ENCODE measurements around the gene SCGB1D4.

Gene SCGB1D4

DNA sequence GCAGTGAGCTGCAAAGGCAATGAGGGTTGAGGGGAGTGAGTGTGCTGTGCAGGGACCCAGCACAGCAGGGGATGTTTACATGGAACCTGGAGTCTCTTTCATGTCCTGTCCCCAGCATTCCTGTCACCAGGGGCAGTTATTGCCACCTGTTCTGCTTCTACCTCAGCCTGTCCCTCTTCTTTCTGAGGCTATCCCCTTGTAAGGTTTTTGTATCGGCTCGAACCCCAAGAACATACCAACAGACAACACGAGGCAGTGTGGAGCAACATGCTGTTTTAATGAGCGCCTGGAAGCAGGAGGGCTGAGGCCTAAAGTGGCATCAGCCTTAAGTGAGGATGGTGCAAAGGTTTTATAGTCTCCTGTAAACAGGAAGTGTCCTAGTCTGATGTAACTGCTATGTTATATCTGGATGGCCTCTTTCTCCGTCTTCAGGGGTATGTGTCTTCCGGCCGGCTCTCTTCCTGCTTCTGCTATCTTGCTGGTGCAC lies 25.0 kb downstream of the SCGB1D4 start:
- no peak for DNase-seq (ENCODE audit: low spot score)

DNA sequence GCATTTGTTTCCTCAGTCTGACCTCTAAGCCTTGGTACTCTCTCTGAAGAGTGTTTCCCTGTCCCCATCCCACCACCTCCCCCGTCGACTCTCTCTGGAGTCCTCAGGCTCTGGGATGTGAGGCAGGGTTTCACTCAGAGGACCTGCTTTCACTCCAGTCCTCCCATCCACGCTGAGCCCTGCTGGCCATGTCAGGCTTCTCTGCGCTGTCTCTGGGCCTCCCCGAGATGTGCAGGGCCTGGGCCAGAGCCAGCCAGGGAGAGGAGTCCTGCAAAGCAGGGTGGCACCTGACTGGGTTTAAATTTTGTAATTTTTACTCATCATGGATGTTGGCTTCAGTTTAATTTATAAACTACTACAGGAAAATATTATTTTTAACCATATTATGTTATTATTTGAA lies 25.6 kb downstream of the SCGB1D4 start:
- no peak for DNase-seq (ENCODE audit: low spot score)

- DNase-seq (ENCODE audit: low spot score), result no peak
These were observed 29.1 kb downstream of the SCGB1D4 start, which contains the start of gene SCGB2A2 for GRCh38 chr11:62269654-62270278. SCGB2A2 (plus strand) TSS chr11:62270158; CDS start chr11:62270217, 59 bp downstream.

DNA sequence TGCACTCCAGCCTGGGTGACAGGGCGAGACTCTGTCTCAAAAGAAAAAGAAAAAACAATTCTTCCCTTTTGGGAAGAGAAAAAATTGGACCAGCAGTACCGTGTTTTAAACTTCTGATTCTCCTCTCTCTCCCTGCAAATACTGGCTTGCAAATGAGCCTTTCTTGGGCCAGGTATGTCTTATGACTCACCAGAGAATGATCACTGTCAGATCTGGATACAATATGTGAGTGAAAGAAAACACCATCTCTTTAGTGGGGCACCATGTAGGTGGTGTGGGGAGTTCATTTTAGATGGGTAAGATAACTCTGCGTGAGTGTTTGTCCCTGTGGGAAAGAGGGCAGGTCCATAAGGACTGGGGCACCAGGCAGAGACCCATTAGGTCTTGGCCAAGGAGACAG lies 31.3 kb downstream of the SCGB1D4 start:
- DNase-seq (ENCODE audit: low spot score), result no peak

DNA sequence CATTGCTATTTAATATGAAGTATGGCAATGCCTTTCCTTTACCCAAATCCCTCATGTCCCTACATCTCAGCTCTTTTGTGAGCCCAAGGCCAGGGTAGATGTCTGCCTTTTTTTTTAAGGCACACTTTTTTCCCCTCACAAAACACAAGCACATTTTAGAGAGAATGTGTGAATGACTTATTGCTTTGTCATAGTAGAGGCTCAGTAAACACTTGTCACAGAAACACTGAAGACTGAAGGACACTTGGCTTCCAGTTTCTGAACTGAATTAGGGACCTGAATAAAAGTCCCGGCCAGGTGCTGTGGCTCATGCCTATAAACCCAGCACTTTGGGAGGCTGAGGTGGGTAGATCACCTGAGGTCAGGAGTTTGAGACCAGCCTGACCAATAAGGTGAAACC lies 31.8 kb downstream of the SCGB1D4 start:
- no peak for DNase-seq (ENCODE audit: low spot score)

DNA sequence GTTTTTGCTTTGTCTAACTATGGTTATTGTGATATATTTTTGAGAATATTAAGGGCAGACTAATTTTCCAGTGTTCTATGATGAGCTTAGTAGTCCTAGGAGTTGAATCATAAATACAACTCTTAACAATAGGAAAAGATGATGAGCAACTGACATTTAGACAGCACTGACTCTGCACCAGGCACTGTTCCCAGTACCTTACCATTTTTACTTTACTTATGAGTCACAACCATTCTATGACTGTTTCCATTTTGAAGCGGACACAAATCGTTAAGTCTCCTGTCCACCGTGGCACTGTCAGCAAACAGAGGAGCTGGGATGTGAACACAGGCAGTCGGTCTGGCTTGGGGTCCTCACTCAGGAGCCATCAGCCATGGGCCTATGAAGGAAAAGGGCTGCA lies 32.3 kb downstream of the SCGB1D4 start:
- no peak for DNase-seq (ENCODE audit: low spot score)

- no peak for DNase-seq (ENCODE audit: low spot score)
These were observed 34.9 kb downstream of the SCGB1D4 start for GRCh38 chr11:62264004-62264403.

DNA sequence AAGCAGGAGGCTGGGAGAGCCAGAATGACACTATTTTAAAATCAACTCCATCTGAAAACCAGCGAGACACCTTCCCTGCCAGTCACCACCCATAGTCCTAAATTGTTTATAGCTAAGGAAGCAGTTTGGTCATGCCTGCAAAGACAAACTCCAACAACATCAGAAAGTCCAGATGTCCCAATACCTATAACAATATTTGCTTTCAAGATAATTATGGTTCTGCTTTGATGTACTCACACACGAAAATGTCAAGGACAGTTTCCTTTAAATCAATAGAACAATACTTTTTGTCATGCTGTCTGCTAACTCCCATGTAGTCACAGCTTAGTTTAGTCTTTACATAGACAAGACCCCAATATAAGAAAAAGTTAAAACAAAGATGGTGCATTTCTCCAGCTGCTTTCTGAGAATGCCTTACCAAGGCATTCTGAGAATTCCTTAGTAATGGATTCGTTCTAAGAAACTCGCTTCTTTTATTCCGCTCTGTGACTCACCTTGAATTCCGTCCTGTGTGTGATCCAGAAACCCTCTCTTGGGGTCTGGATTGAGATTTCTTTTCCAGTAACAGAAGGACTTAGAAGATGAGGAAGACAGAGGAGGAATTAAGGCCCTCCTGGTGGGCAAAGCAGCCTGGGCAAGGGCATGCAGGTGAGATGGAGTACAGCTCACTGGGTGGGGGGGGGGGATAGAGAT lies 38.5 kb downstream of the SCGB1D4 start:
- no peak for DNase-seq (ENCODE audit: low spot score)

- no peak for DNase-seq (ENCODE audit: low spot score)
These were observed 42.6 kb downstream of the SCGB1D4 start for GRCh38 chr11:62256281-62256680.

DNA sequence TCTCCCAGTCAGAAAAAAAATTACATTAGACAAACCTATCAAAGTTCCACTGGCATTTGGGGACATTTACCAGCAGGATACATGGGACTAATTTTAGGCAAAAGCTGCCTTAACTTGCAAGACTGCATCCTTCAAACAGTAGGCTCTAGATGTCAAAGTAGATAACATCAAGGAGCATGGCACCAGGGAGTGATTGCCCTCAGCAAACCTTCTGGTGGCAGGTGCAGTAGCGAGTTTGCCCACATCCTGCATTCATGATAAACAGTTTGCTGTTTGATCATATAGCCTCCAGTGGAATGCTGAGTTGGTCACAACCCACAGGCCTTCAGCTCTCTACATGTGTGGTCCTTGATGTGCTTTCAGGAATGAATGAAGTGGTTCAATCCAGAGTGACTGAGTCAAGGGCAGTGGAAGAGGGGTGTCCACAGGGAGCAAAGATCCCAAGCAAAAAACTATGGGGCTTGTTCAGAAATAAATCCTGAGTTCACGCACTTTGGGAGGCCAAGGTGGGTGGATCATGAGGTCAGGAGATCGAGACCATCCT lies 44.8 kb downstream of the SCGB1D4 start:
- no peak for DNase-seq (ENCODE audit: low spot score)

DNA sequence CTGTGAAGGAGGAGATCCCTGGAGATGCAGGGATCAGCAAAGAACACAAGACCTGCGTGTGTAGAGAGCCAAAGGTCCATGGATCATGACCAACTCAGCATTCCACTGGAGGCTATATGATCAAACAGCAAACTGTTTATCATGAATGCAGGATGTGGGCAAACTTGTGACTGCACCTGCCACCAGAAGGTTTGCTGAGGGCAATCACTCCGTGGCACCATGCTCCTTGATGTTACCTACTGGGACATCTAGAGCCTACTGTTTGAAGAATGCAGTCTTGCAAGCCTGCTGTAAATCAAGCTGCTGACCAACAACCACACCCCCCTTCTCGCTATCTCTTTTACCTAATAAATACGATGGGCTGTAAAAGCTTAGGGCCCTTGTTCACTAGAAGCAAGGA lies 47.2 kb downstream of the SCGB1D4 start:
- DNase-seq (ENCODE audit: low spot score), result no peak

Data from AG08396 (cell line).